HEK293 (cell line): ENCODE results near the gene LLGL2.

Experiments
- ATF2 ChIP-seq: fragments of 450-650 bp; formaldehyde crosslinking; IDR thresholded peaks from 2 replicates; pipeline ENCODE4 v1.5.1; 2016; ENCODE audit warnings: missing biosample characterization, missing genetic modification characterization, low read depth
- CTCF ChIP-seq: fragments of 450-650 bp; formaldehyde crosslinking; IDR thresholded peaks from 2 replicates; pipeline ENCODE4 v1.5.1; 2016; ENCODE audit warnings: missing biosample characterization, missing genetic modification characterization
- ELK4 ChIP-seq: IDR thresholded peaks from 2 replicates; pipeline ENCODE4 v1.6.1; 2011; ENCODE audit warnings: mild to moderate bottlenecking, low read depth, low read length, borderline replicate concordance
- REPIN1 ChIP-seq: fragments of 450-650 bp; formaldehyde crosslinking; IDR thresholded peaks from 2 replicates; pipeline ENCODE4 v1.5.1; 2017; ENCODE audit warnings: missing biosample characterization, missing genetic modification characterization, low read depth
- REST ChIP-seq: fragments of 450-650 bp; formaldehyde crosslinking; IDR thresholded peaks from 2 replicates; pipeline ENCODE4 v1.5.1; 2016; ENCODE audit warnings: missing biosample characterization, missing genetic modification characterization
- TCF7L2 ChIP-seq: IDR thresholded peaks from 2 replicates; pipeline ENCODE4 v1.6.1; 2011; ENCODE audit warnings: low read depth, mild to moderate bottlenecking, inconsistent platforms, low read length, moderate library complexity, borderline replicate concordance
- YY1 ChIP-seq: fragments of 450-650 bp; formaldehyde crosslinking; IDR thresholded peaks from 2 replicates; pipeline ENCODE4 v1.5.1; 2018; ENCODE audit warnings: missing biosample characterization, missing genetic modification characterization
- ZBTB26 ChIP-seq: fragments of 450-650 bp; formaldehyde crosslinking; optimal IDR thresholded peaks from 2 replicates; pipeline ENCODE3; 2016; ENCODE audit warnings: missing biosample characterization, mild to moderate bottlenecking, missing genetic modification characterization
- ZNF148 ChIP-seq: fragments of 450-650 bp; formaldehyde crosslinking; IDR thresholded peaks from 2 replicates; pipeline ENCODE4 v1.5.0; 2017; ENCODE audit warnings: missing biosample characterization, missing genetic modification characterization, borderline replicate concordance
- ZNF398 ChIP-seq: fragments of 450-650 bp; formaldehyde crosslinking; IDR thresholded peaks from 2 replicates; pipeline ENCODE4 v1.5.1; 2017; ENCODE audit warnings: missing biosample characterization, missing genetic modification characterization
- ZNF530 ChIP-seq: fragments of 450-650 bp; formaldehyde crosslinking; IDR thresholded peaks from 2 replicates; pipeline ENCODE4 v1.5.1; 2016; ENCODE audit warnings: low read depth, missing biosample characterization, missing genetic modification characterization
- ZNF660 ChIP-seq: fragments of 450-650 bp; IDR thresholded peaks from 2 replicates; pipeline ENCODE4 v1.5.1; 2018; ENCODE audit warnings: missing biosample characterization, mild to moderate bottlenecking, missing genetic modification characterization
- ZNF704 ChIP-seq: fragments of 450-650 bp; formaldehyde crosslinking; IDR thresholded peaks from 2 replicates; pipeline ENCODE4 v1.5.1; 2016; ENCODE audit warnings: missing biosample characterization, missing genetic modification characterization

- TF ChIP-seq TCF7L2 = no peak
- no peak for TF ChIP-seq YY1 (tag by site-specific recombination)
- TF ChIP-seq CTCF (tag by site-specific recombination) = no peak
- TF ChIP-seq ZNF530 (tag by site-specific recombination) = no peak
- no peak for TF ChIP-seq ZNF148
- no peak for TF ChIP-seq REST (tag by site-specific recombination)
- TF ChIP-seq ZNF704 = no peak
- no peak for TF ChIP-seq ZNF660 (tag by site-specific recombination)
- TF ChIP-seq REPIN1 (tag by site-specific recombination) = no peak
- no peak for TF ChIP-seq ATF2 (tag by site-specific recombination)
- no peak for TF ChIP-seq ZNF398
- no peak for TF ChIP-seq ZBTB26 (tag by site-specific recombination)
- no peak for TF ChIP-seq ELK4
Observed at GRCh38 chr17:75610103-75610984, 84.8 kb downstream of the LLGL2 start.
